Measurements from ENCODE around the gene NELFA. TPM values are rescaled to one million over a fixed set of nuclear protein-coding genes. Genes with fewer than 3 reads are reported as not detected.

Gene NELFA
- total and polyA plus RNA-seq, 2 of the 13 experiments (the other 11 are each of a cell fraction or from before 2014, with no cell fraction given) = 13.3 to 18.5 TPM

GRCh38 chr4:2008671-2008920 is 178 bp downstream of the NELFA start (continued):
- no peak for TF ChIP-seq PRDM15 (CRISPR knock-in tag; IDR thresholded peaks at IDR 0.05)
- no peak for TF ChIP-seq ZNF841 (CRISPR knock-in tag; IDR thresholded peaks at IDR 0.05; ENCODE audit: borderline replicate concordance)
- TF ChIP-seq ZBTB21 (CRISPR knock-in tag; IDR thresholded peaks at IDR 0.05) = no peak
- TF ChIP-seq IKZF1 (IDR thresholded peaks at IDR 0.05) = no peak
- no peak for TF ChIP-seq MEF2D (CRISPR knock-in tag; IDR thresholded peaks at IDR 0.05)
- TF ChIP-seq KDM6A (CRISPR knock-in tag; IDR thresholded peaks at IDR 0.05; ENCODE audit: low read depth) = no peak
- peak; percentile 83; the same call in 1 of the 2 replicates for TF ChIP-seq ZNF333 (CRISPR knock-in tag; IDR thresholded peaks at IDR 0.05; ENCODE audit: borderline replicate concordance)
- TF ChIP-seq POLR2A (IDR thresholded peaks at IDR 0.05; ENCODE audit: insufficient read depth in 1 of 2, low read depth in 2 of 2, low read length in 2 of 2) = no peak
- no peak for TF ChIP-seq EZH2 (conservative IDR thresholded peaks at IDR 0.05; ENCODE audit: low read depth, low read length)
- TF ChIP-seq KAT7 (CRISPR knock-in tag; IDR thresholded peaks at IDR 0.05; ENCODE audit: borderline replicate concordance) = no peak; the same call in 1 of the 2 replicates
- no peak for TF ChIP-seq ZNF746 (CRISPR knock-in tag; IDR thresholded peaks at IDR 0.05)
- no peak for TF ChIP-seq ZBTB14 (CRISPR knock-in tag; IDR thresholded peaks at IDR 0.05)
- TF ChIP-seq ZNF367 (CRISPR knock-in tag; IDR thresholded peaks at IDR 0.05; ENCODE audit: borderline replicate concordance) = no peak
- TF ChIP-seq SPEN (CRISPR knock-in tag; IDR thresholded peaks at IDR 0.05; ENCODE audit: low read depth) = no peak; the same call in 1 of the 2 replicates
- no peak for TF ChIP-seq SMYD3 (CRISPR knock-in tag; IDR thresholded peaks at IDR 0.05)
- no peak for TF ChIP-seq KDM1A (CRISPR knock-in tag; IDR thresholded peaks at IDR 0.05)
- TF ChIP-seq DMTF1 (CRISPR knock-in tag; IDR thresholded peaks at IDR 0.05) = no peak
- TF ChIP-seq ZNF652 (CRISPR knock-in tag; IDR thresholded peaks at IDR 0.05; ENCODE audit: borderline replicate concordance, low read depth) = no peak
- no peak for TF ChIP-seq TBX3 (IDR thresholded peaks at IDR 0.05; ENCODE audit: borderline replicate concordance)
- no peak for TF ChIP-seq PAX8 (CRISPR knock-in tag; IDR thresholded peaks at IDR 0.05; ENCODE audit: borderline replicate concordance)
- TF ChIP-seq THRA (CRISPR knock-in tag; IDR thresholded peaks at IDR 0.05; ENCODE audit: borderline replicate concordance) = no peak
- TF ChIP-seq SP2 (CRISPR knock-in tag; IDR thresholded peaks at IDR 0.05) = peak; percentile 52; the same call in 1 of the 2 replicates
- TF ChIP-seq REXO4 (CRISPR knock-in tag; IDR thresholded peaks at IDR 0.05; ENCODE audit: borderline replicate concordance) = no peak
- no peak for TF ChIP-seq ZKSCAN8 (CRISPR knock-in tag; IDR thresholded peaks at IDR 0.05; ENCODE audit: borderline replicate concordance)
